ENCODE data around the gene PER2. TPM values are rescaled to one million over a fixed set of nuclear protein-coding genes. Genes with fewer than 3 reads are reported as not detected.
"Not testable (repeated sequence)": the region's sequence is repeated elsewhere in the genome, so short reads cannot be mapped to it uniquely, and the experiment has no call there.

Gene PER2
- total RNA-seq, 4 donors from 2014 or later = 4.1 to 7.5 (median 6.7) TPM

DNA sequence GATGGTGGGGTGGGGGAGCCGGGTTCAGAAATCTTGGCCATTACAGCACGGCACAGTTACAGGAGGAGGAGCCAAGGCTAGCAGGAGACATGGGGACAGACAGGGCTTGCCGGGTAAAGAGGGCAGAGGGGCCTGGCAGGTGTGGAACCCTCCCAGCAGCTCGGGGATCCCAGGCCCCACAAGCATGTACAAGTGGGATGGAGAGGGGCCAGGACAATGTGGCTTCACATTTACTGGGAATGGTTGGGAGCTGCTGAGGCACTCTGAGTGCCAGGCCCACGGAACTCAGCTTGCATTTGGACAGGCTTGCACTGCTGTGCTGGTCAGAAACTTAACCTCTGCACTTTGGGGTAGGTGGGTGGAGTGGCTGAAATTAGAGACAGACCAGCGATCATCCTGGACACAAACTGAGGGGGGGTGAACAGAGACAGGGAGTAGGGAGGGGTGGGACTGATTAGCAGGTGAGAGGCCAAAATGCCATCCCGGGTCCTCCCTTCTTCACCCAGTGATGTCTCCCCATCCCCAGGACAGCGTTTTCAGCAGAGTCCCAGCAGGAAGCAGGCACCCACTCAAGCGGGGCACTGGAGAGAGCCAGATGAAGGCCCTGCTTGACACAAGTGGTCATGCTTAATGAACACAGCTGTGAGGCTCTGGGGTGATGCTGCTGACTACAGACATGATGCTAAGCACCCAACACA, 9.6 kb downstream of the PER2 start:
- H3K27ac ChIP-seq = peak overlapping the region in 3 of 4 donors; percentile 6 to 54 (median 44)
- intact Hi-C loops (cut with DNase I; ENCODE audit: low total_unique reads) = no loop called here
- H3K36me3 ChIP-seq = peaks cover 0 to 39% of the 10 kb centered on the region in 2 donors
- DNase-seq (no peak), ATAC-seq (no peak)
- no peak for TF ChIP-seq POLR2A (IDR thresholded peaks at IDR 0.05)
- TF ChIP-seq, protein P1, sequence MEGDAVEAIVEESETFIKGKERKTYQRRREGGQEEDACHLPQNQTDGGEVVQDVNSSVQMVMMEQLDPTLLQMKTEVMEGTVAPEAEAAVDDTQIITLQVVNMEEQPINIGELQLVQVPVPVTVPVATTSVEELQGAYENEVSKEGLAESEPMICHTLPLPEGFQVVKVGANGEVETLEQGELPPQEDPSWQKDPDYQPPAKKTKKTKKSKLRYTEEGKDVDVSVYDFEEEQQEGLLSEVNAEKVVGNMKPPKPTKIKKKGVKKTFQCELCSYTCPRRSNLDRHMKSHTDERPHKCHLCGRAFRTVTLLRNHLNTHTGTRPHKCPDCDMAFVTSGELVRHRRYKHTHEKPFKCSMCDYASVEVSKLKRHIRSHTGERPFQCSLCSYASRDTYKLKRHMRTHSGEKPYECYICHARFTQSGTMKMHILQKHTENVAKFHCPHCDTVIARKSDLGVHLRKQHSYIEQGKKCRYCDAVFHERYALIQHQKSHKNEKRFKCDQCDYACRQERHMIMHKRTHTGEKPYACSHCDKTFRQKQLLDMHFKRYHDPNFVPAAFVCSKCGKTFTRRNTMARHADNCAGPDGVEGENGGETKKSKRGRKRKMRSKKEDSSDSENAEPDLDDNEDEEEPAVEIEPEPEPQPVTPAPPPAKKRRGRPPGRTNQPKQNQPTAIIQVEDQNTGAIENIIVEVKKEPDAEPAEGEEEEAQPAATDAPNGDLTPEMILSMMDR (IDR thresholded peaks at IDR 0.05 in 4 of 5, conservative IDR thresholded peaks at IDR 0.05 in 1 of 5) = no peak
- peaks cover 27 to 39% of the 10 kb centered on the region in 2 donors for H3K4me1 ChIP-seq
- H3K9me3 ChIP-seq = no peaks in the 10 kb centered on the region
- in situ Hi-C loops (cut with MboI; ENCODE audit: low sequenced_read_pairs in 4 of 4) = no loop called here
- H3K4me3 ChIP-seq = no peak overlapping the region
- no peaks in the 10 kb centered on the region for H3K27me3 ChIP-seq

DNA sequence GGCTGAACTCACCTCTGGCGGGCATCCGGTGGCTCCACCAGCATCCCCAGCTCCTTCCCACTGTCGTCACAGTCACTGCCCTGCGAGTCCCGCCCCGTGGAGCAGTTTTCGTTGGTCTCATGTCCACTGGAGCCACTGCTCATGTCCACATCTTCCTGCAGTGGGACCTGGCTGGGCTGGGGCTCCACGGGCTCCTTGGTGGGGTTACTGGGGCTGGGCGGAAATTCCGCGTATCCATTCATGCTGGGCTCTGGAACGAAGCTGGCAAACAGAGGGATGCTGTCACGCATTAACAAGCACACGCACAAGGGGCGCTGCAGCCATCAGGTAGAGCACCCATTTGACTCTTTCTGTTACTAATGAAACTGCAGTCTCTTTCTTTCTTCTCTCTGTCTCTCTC, 10.7 kb downstream of the PER2 start:
- TF ChIP-seq, protein P1 (IDR thresholded peaks at IDR 0.05 in 4 of 5, conservative IDR thresholded peaks at IDR 0.05 in 1 of 5) = no peak
- no peak for TF ChIP-seq POLR2A (IDR thresholded peaks at IDR 0.05)
- no peak for ATAC-seq
- intact Hi-C loops (cut with DNase I; ENCODE audit: low total_unique reads) = no loop called here
- in situ Hi-C loops (cut with MboI; ENCODE audit: low sequenced_read_pairs in 4 of 4) = no loop called here
- Histone ChIP-seq H3K36me3 (peaks cover 0 to 48% of the 10 kb centered on the region in 2 donors), H3K4me1 (peaks cover 16 to 28% of the 10 kb centered on the region in 2 donors), H3K27ac (peak overlapping the region in 1 of 4 donors; percentile 54), H3K9me3 (no peaks in the 10 kb centered on the region), H3K4me3 (no peak overlapping the region), H3K27me3 (no peaks in the 10 kb centered on the region)
- no peak for DNase-seq

DNA sequence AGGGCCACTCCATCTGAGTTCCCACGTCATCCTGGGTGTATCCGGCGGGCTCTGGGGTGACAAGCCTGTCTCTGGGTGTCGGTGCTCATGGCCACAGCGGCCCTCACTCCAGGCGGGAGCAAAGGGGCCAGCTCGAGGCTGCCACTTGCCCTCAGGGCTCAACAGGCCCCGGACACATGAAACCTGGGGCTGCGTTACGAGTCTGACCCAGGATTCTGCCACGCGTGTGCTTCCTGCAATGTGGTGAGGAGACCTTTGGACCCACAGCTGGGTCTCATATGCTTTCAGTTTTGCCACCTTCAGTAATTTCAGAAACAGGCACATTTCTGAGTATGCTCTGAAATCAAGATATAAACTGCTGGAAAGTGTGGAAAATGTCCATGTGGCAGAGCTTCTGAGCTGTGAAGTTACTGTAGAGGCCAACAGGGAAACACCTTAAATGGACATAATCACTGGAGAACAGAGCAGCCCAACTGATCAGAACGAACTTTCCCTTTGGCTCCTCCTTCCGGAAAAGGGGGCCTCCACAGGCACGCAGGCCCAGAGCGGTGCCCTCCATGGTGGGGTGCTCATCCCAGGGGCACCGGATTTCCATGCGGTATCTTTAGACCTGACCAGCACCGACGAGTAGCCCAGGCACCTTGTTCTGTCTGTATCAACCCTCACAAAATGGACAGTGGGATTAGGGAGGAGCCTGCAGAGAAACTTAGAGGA, 14.1 kb downstream of the PER2 start:
- TF ChIP-seq, protein P1 (IDR thresholded peaks at IDR 0.05 in 4 of 5, conservative IDR thresholded peaks at IDR 0.05 in 1 of 5) = no peak
- no peak for TF ChIP-seq POLR2A (IDR thresholded peaks at IDR 0.05)
- peaks cover 11 to 23% of the 10 kb centered on the region in 2 donors for H3K4me1 ChIP-seq
- no peak overlapping the region for H3K27ac ChIP-seq
- peaks cover 0 to 72% of the 10 kb centered on the region in 2 donors for H3K36me3 ChIP-seq
- ATAC-seq (no peak), DNase-seq (no peak)
- no peak overlapping the region for H3K4me3 ChIP-seq
- no peaks in the 10 kb centered on the region for H3K9me3 ChIP-seq
- H3K27me3 ChIP-seq = no peaks in the 10 kb centered on the region
- intact Hi-C loops (cut with DNase I; ENCODE audit: low total_unique reads) = no loop called here
- in situ Hi-C loops (cut with MboI; ENCODE audit: low sequenced_read_pairs in 4 of 4) = loop anchor here in 2 of 4 donors (25.0 kb wide), 2 partner anchors 312 to 412 kb away; partner anchors contain the start of genes RAMP1 (in 1 of the 2) and UBE2F (in 1 of the 2)

DNA sequence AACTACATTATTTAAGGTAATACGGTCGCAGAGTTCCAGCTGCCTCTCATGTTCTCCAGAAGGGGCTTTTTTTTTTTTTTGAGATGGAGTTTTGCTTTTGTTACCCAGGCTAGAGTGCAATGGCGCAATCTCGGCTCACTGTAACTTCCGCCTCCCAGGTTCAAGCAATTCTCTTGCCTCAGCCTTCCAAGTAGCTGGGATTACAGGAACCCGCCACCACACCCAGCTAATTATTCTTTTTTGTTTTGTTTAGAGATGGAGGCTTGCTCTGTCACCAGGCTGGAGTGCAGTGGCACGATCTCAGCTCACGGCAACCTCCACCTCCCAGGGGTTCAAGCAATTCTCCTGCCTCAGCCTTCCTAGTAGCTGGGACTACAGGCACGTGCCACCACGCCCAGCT, 15.0 kb downstream of the PER2 start:
- H3K27me3 ChIP-seq; intact Hi-C loops (cut with DNase I; ENCODE audit: low total_unique reads); H3K27ac ChIP-seq; H3K9me3 ChIP-seq; H3K4me3 ChIP-seq; DNase-seq; ATAC-seq: not testable (repeated sequence)
- H3K36me3 ChIP-seq = peaks cover 0 to 79% of the 10 kb centered on the region in 2 donors
- in situ Hi-C loops (cut with MboI; ENCODE audit: low sequenced_read_pairs in 4 of 4) = loop anchor here in 2 of 4 donors (25.0 kb wide), 2 partner anchors 311 to 411 kb away; partner anchors contain the start of genes RAMP1 (in 1 of the 2) and UBE2F (in 1 of the 2)
- H3K4me1 ChIP-seq = peaks cover 7 to 14% of the 10 kb centered on the region in 2 donors

DNA sequence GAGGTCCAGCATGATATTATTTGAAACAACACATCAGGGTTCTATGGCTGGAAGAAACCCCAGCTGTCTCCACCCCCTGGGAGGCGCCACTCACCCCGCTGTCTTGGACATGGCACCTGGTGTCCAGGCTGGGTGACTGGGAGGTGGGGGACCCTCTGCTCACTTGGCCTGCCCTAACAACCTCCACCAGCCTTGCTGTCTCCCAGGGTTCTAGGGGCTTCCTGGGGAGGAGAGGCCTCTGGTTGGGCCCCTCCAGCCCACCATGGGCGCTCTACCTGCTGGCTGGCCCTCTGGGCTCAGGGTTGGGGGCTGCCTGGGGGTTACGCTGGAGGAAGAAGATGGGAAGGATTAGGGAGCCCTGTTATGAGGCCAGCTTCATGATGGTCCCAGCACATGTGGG, 16.3 kb downstream of the PER2 start:
- Histone ChIP-seq H3K9me3 (no peaks in the 10 kb centered on the region), H3K36me3 (peaks cover 0 to 87% of the 10 kb centered on the region in 2 donors), H3K4me3 (no peak overlapping the region), H3K27me3 (no peaks in the 10 kb centered on the region), H3K4me1 (peaks cover 7 to 12% of the 10 kb centered on the region in 2 donors), H3K27ac (no peak overlapping the region)
- in situ Hi-C loops (cut with MboI; ENCODE audit: low sequenced_read_pairs in 4 of 4) (loop anchor here in 2 of 4 donors (25.0 kb wide), 2 partner anchors 310 to 410 kb away; partner anchors contain the start of genes RAMP1 (in 1 of the 2) and UBE2F (in 1 of the 2)), intact Hi-C loops (cut with DNase I; ENCODE audit: low total_unique reads) (no loop called here)
- no peak for TF ChIP-seq POLR2A (IDR thresholded peaks at IDR 0.05)
- TF ChIP-seq, protein P1 (IDR thresholded peaks at IDR 0.05 in 4 of 5, conservative IDR thresholded peaks at IDR 0.05 in 1 of 5) = no peak
- ATAC-seq (no peak), DNase-seq (no peak)

DNA sequence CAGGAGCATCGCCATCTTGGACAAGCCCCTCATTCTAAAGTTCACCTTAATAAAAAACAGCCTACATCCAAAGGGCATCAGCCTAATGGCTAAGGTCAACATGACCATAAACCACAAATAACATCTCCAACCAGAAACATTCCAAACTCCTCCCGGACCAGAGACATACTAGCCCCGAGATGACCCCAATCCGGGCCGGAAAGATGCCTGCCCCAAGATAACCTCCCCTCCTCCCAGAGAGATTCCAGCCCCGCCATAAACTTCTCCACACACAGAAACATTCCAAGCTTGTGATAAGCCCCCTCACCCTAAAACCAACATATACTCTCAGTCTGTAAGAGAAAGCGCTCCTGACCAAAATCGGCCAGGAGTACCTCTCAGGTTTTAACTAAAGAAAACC, 16.7 kb downstream of the PER2 start:
- DNase-seq; ATAC-seq; H3K27ac ChIP-seq; H3K9me3 ChIP-seq; H3K4me3 ChIP-seq; intact Hi-C loops (cut with DNase I; ENCODE audit: low total_unique reads); H3K27me3 ChIP-seq: not testable (repeated sequence)
- in situ Hi-C loops (cut with MboI; ENCODE audit: low sequenced_read_pairs in 4 of 4) = loop anchor here in 2 of 4 donors (25.0 kb wide), 2 partner anchors 309 to 409 kb away; partner anchors contain the start of genes RAMP1 (in 1 of the 2) and UBE2F (in 1 of the 2)
- Histone ChIP-seq H3K4me1 (peaks cover 7 to 12% of the 10 kb centered on the region in 2 donors), H3K36me3 (peaks cover 0 to 85% of the 10 kb centered on the region in 2 donors)

All from gastrocnemius medialis (tissue), 4 donors.